Sigmoid colon (tissue), 7 donors: ENCODE data around the gene LHFPL6. TPM values are rescaled to one million over a fixed set of nuclear protein-coding genes. Genes with fewer than 3 reads are reported as not detected.

Experiments used
- DNase-seq: peaks from one replicate; pipeline ENCODE4 v3.0.0-alpha.2; 2019
- H3K27ac ChIP-seq, 4 donors: fragments of 200-600 bp; sonication (generic); one replicate each; pipeline ENCODE4 v1.5.1; 2016 to 2019; ENCODE audit warnings: mild to moderate bottlenecking in 1 of 4
- H3K27me3 ChIP-seq, 3 donors: fragments of 200-600 bp; sonication (generic); one replicate each; pipeline ENCODE4 v1.5.1; 2019; ENCODE audit warnings: mild to moderate bottlenecking in 1 of 3
- H3K36me3 ChIP-seq, 4 donors: fragments of 200-600 bp; sonication (generic); one replicate each; pipeline ENCODE4 v1.5.1; 2016 to 2019
- H3K4me1 ChIP-seq, 4 donors: fragments of 200-600 bp; sonication (generic); one replicate each; pipeline ENCODE4 v1.5.1; 2017 to 2019
- H3K4me3 ChIP-seq, 4 donors: fragments of 200-600 bp; sonication (generic); one replicate each; pipeline ENCODE4 v1.5.1; 2017 to 2019; ENCODE audit warnings: mild to moderate bottlenecking in 2 of 4, moderate library complexity in 1 of 4
- H3K9me3 ChIP-seq, 4 donors: fragments of 200-600 bp in 3 of 4; sonication (generic) in 3 of 4; one replicate each; pipeline versions ENCODE4 v1.5.1 to v1.6.1; 2013 to 2019
- CTCF ChIP-seq, 4 experiments: fragments of 450-650 bp in 3 of 4; fragments of 200-600 bp in 1 of 4; IDR thresholded peaks; one replicate each; pipeline ENCODE4 v1.5.1; 2016 to 2019; ENCODE audit warnings: antibody characterized with exemption in 4 of 4, mild to moderate bottlenecking in 3 of 4, moderate library complexity in 2 of 4
- EP300 ChIP-seq, 4 donors: sonication (generic); formaldehyde crosslinking; IDR thresholded peaks; one replicate each; pipeline ENCODE4 v1.6.1; 2017; ENCODE audit warnings: antibody characterized with exemption in 4 of 4
- POLR2A ChIP-seq, 2 donors: fragments of 450-650 bp; IDR thresholded peaks; one replicate each; pipeline ENCODE4 v1.6.1; 2016; ENCODE audit warnings: antibody characterized with exemption in 2 of 2, mild to moderate bottlenecking in 2 of 2, moderate library complexity in 2 of 2
- POLR2AphosphoS5 ChIP-seq, 4 donors: sonication (generic); formaldehyde crosslinking; IDR thresholded peaks; one replicate each; pipeline ENCODE4 v1.6.1; 2017; ENCODE audit warnings: antibody characterized with exemption in 4 of 4
- WGBS, 2 donors: extraction: QIAGEN DNeasy Blood & Tissue Kit; methylation state at CpG; one replicate each; pipeline ENCODE4 v1.1.7; 2013; 5-methylcytosine and 5-hydroxymethylcytosine counted together
- intact Hi-C: fragments of 100-400 bp; cut with DNase I; formaldehyde crosslinking; loops from one replicate; pipeline ENCODE4 v1.15.1; 2023
- polyA plus RNA-seq, 3 donors: library from polyadenylated mRNA; stranded (reverse); fragments of 200-250 nt; gene quantifications; one replicate each; pipeline ENCODE4 v1.2.3, GENCODE V29; 2013
- total RNA-seq, 4 donors: library from RNA; depleted of rRNA; stranded (reverse); fragments of >200 nt; gene quantifications; one replicate each; pipeline ENCODE4 v1.1.0, GENCODE V29; 2016
- donor health status: healthy with polysubstance abuse.
- donor health status: Bipolar disorder and iron deficiency.
- donor health status: healthy.

The LHFPL6 gene
- total and polyA plus RNA-seq, 7 donors: 2.5 to 69.2 (median 41.7) TPM

GRCh38 chr13:39536906-39537305 lies 66.1 kb downstream of the LHFPL6 start:
- Histone ChIP-seq H3K4me1 (peaks cover 0 to 18% (median 8%) of the 10 kb centered on the region in 4 donors), H3K27me3 (no peaks in the 10 kb centered on the region), H3K36me3 (no peaks in the 10 kb centered on the region), H3K9me3 (no peaks in the 10 kb centered on the region), H3K4me3 (no peak overlapping the region), H3K27ac (no peak overlapping the region)
- TF ChIP-seq POLR2A (IDR thresholded peaks at IDR 0.05): no peak
- no peak for TF ChIP-seq EP300 (IDR thresholded peaks at IDR 0.05)
- TF ChIP-seq POLR2AphosphoS5 (IDR thresholded peaks at IDR 0.05): no peak
- TF ChIP-seq CTCF (IDR thresholded peaks at IDR 0.05): no peak
- no peak for DNase-seq
- 87 to 93% methylated on average over 7 of the region's 7 CpGs for WGBS, 2 donors
- intact Hi-C loops: no loop called here

GRCh38 chr13:39536274-39536673 lies 66.7 kb downstream of the LHFPL6 start:
- Histone ChIP-seq H3K9me3 (no peaks in the 10 kb centered on the region), H3K36me3 (no peaks in the 10 kb centered on the region), H3K4me1 (peaks cover 0 to 24% (median 14%) of the 10 kb centered on the region in 4 donors), H3K27me3 (no peaks in the 10 kb centered on the region), H3K27ac (no peak overlapping the region), H3K4me3 (no peak overlapping the region)
- intact Hi-C loops: no loop called here
- TF ChIP-seq POLR2A (IDR thresholded peaks at IDR 0.05) (no peak), POLR2AphosphoS5 (IDR thresholded peaks at IDR 0.05) (no peak), EP300 (IDR thresholded peaks at IDR 0.05) (no peak), CTCF (IDR thresholded peaks at IDR 0.05) (no peak)
- no peak for DNase-seq
- WGBS, 2 donors: 85 to 93% methylated on average over 6 of the region's 6 CpGs

GRCh38 chr13:39533651-39534150 lies 69.3 kb downstream of the LHFPL6 start:
- WGBS, 2 donors: 61 to 76% methylated on average over 3 of the region's 3 CpGs
- DNase-seq: no peak
- intact Hi-C loops: no loop called here

GRCh38 chr13:39531646-39532045 lies 71.3 kb downstream of the LHFPL6 start:
- H3K27me3 ChIP-seq: no peaks in the 10 kb centered on the region
- H3K4me3 ChIP-seq: no peak overlapping the region
- intact Hi-C loops: no loop called here
- no peak for DNase-seq
- no peaks in the 10 kb centered on the region for H3K36me3 ChIP-seq
- no peak overlapping the region for H3K27ac ChIP-seq
- peaks cover 0 to 36% (median 29%) of the 10 kb centered on the region in 4 donors for H3K4me1 ChIP-seq
- WGBS, 2 donors: 77 to 88% methylated on average over 6 of the region's 6 CpGs
- TF ChIP-seq EP300 (IDR thresholded peaks at IDR 0.05): no peak
- no peak for TF ChIP-seq POLR2AphosphoS5 (IDR thresholded peaks at IDR 0.05)
- TF ChIP-seq CTCF (IDR thresholded peaks at IDR 0.05): no peak
- no peak for TF ChIP-seq POLR2A (IDR thresholded peaks at IDR 0.05)
- no peaks in the 10 kb centered on the region for H3K9me3 ChIP-seq

More at GRCh38 chr13:39533651-39534150, 69.3 kb downstream of the LHFPL6 start:
- peaks cover 0 to 26% (median 18%) of the 10 kb centered on the region in 4 donors for H3K4me1 ChIP-seq
- no peak for TF ChIP-seq POLR2AphosphoS5 (IDR thresholded peaks at IDR 0.05)
- H3K27ac ChIP-seq: no peak overlapping the region
- no peaks in the 10 kb centered on the region for H3K36me3 ChIP-seq
- H3K9me3 ChIP-seq: no peaks in the 10 kb centered on the region
- H3K27me3 ChIP-seq: no peaks in the 10 kb centered on the region
- no peak overlapping the region for H3K4me3 ChIP-seq

- Histone ChIP-seq H3K27ac (no peak overlapping the region), H3K36me3 (no peaks in the 10 kb centered on the region), H3K4me3 (no peak overlapping the region), H3K9me3 (no peaks in the 10 kb centered on the region), H3K27me3 (no peaks in the 10 kb centered on the region), H3K4me1 (peaks cover 0 to 36% (median 29%) of the 10 kb centered on the region in 4 donors)
- WGBS, 2 donors: 52 to 66% methylated on average over 3 of the region's 3 CpGs
- intact Hi-C loops: no loop called here
- no peak for DNase-seq
- TF ChIP-seq POLR2A (IDR thresholded peaks at IDR 0.05) (no peak), EP300 (IDR thresholded peaks at IDR 0.05) (no peak), CTCF (IDR thresholded peaks at IDR 0.05) (no peak), POLR2AphosphoS5 (IDR thresholded peaks at IDR 0.05) (no peak)
Measured at GRCh38 chr13:39530916-39531315, 72.1 kb downstream of the LHFPL6 start.
